Gastroesophageal sphincter (tissue), 3 donors: ENCODE results near the gene UBFD1.

Source experiments
- CTCF ChIP-seq, 4 experiments: fragments of 200-600 bp in 2 of 4; fragments of 450-650 bp in 2 of 4; sonication (generic) in 1 of 4; IDR thresholded peaks; one replicate each; pipeline ENCODE4 v1.5.1; 2017 to 2019; ENCODE audit warnings: antibody characterized with exemption in 4 of 4, mild to moderate bottlenecking in 2 of 4, moderate library complexity in 2 of 4
- EP300 ChIP-seq: sonication (generic); formaldehyde crosslinking; IDR thresholded peaks from one replicate; pipeline ENCODE4 v1.6.1; 2017; ENCODE audit warnings: antibody characterized with exemption, mild to moderate bottlenecking
- POLR2A ChIP-seq, 2 donors: fragments of 450-650 bp; IDR thresholded peaks; one replicate each; pipeline ENCODE4 v1.6.1; 2017; ENCODE audit warnings: antibody characterized with exemption in 2 of 2, mild to moderate bottlenecking in 2 of 2, moderate library complexity in 1 of 2
- POLR2AphosphoS5 ChIP-seq: sonication (generic); formaldehyde crosslinking; IDR thresholded peaks from one replicate; pipeline ENCODE4 v1.6.1; 2017; ENCODE audit warnings: antibody characterized with exemption

- no peak for TF ChIP-seq EP300
- no peak for TF ChIP-seq POLR2A (IDR thresholded peaks at IDR 0.05)
- no peak for TF ChIP-seq CTCF (IDR thresholded peaks at IDR 0.05)
- TF ChIP-seq POLR2AphosphoS5: no peak
These were observed 45.8 kb upstream of the UBFD1 start for GRCh38 chr16:23511731-23512130.
